Hair follicle dermal papilla cell (primary cell): ENCODE data around the gene TTC23L. TPM values are rescaled to one million over a fixed set of nuclear protein-coding genes. Genes with fewer than 3 reads are reported as not detected.

Experiments
- total RNA-seq: library from RNA; depleted of rRNA; stranded (reverse); fragments of >200 nt; gene quantifications from 2 replicates; pipeline ENCODE4 v1.2.3, GENCODE V29; 2012

The TTC23L gene, protein sequence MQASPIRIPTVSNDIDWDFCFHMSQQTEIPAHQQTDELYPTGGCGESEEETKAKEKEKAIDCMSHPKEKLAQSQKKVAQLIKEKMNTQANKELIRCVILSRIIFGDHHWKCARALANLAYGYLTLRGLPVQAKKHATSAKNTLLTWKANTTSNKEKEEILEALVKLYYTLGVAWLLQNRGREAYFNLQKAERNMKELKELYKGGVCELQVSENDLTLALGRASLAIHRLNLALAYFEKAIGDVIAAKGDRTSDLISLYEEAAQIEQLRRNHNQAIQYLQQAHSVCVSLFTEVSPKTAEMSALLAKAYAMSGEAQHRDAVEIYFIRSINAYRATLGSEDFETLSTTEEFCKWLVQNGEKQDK
- 0.24 and 0.32 TPM in 2 replicates for total RNA-seq

GRCh38 chr5:34838785-34839714 is at the start of gene TTC23L:
Gene TTC23L, plus strand, starts transcription at chr5:34839164. Its CDS starts 1,508 bp downstream, at chr5:34840672.

GRCh38 chr5:34915139-34915855 is 76.3 kb downstream of the TTC23L start, which contains the start of the genes BRIX1 and RAD1:
Gene BRIX1, plus strand, starts transcription at chr5:34915711. Its CDS starts 28 bp downstream, at chr5:34915739.
Gene RAD1, minus strand, starts transcription at chr5:34915504. Its CDS starts 612 bp downstream, at chr5:34914892.

DNA sequence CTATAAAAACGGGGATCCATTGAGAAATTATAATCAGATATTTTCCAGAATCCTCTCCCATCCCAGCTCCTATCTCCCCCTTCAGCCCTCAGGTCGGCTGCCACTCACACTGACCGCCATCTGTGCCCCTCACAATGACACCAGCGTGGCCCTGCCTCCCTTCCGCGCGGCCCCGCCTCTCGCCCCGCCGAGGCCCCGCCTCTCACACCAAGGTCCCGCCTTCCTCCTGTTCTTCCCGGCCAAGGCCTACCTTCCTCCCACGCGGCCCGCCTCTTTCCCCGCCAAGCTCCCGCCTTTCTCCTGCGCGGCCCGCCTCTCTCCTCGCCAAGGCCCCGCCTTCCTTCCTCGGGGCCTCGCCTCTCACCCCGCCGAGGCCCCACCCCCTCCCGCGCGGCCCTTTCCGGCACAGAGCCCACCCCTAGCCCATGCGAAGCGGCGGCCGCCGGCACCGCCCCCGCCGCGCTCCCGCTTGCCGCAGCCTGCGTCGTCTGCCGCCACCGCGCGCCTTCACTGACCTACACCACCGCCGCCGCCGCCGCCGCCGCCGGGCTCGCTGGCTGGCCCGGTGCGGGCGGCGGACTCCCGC is 90.3 kb downstream of the TTC23L start, which contains the start of gene DNAJC21:
Gene DNAJC21, plus strand, starts transcription at position 426 of the 586 bp plus-strand sequence. CDS start 261 bp downstream, outside the sequence.

Other genes with a start within 250 kb of the TTC23L start
- gene RAI14, start 182.8 kb upstream of the TTC23L start, total RNA-seq = 80.9 and 89.2 TPM in 2 replicates
- 32.1 and 40.7 TPM in 2 replicates for gene RAD1, start 76.3 kb downstream of the TTC23L start, total RNA-seq
- 23.4 and 24.5 TPM in 2 replicates for gene BRIX1, start 76.5 kb downstream of the TTC23L start, total RNA-seq
- 23.9 and 25.8 TPM in 2 replicates for gene DNAJC21, start 90.4 kb downstream of the TTC23L start, total RNA-seq
- not detected in 2 replicates for gene AGXT2, start 208.8 kb downstream of the TTC23L start, total RNA-seq